ENCODE results near the gene CASP9.

Gene CASP9

DNA sequence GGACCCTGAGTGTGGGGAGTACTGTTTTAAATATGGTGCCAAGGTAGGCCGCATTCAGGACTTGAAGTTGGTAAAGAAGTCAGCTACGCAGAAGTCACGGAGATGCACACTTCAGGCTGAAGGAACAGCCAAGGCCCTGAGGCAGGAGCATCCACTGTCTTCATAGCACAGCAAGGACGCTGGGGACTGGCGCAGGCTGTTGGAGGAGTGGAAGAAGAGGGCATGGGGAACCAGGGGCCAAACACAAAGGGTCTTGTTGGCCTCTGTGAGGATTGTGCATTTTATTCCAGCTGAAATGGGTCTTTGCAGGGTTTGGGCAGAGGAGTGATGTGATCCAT, 19.2 kb upstream of the CASP9 start:
- TF ChIP-seq, protein P1, sequence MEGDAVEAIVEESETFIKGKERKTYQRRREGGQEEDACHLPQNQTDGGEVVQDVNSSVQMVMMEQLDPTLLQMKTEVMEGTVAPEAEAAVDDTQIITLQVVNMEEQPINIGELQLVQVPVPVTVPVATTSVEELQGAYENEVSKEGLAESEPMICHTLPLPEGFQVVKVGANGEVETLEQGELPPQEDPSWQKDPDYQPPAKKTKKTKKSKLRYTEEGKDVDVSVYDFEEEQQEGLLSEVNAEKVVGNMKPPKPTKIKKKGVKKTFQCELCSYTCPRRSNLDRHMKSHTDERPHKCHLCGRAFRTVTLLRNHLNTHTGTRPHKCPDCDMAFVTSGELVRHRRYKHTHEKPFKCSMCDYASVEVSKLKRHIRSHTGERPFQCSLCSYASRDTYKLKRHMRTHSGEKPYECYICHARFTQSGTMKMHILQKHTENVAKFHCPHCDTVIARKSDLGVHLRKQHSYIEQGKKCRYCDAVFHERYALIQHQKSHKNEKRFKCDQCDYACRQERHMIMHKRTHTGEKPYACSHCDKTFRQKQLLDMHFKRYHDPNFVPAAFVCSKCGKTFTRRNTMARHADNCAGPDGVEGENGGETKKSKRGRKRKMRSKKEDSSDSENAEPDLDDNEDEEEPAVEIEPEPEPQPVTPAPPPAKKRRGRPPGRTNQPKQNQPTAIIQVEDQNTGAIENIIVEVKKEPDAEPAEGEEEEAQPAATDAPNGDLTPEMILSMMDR (conservative IDR thresholded peaks at IDR 0.05; ENCODE audit: low read depth) = no peak
- ChIA-PET CTCF (interaction anchor here (0.6 kb wide), 1 partner anchor 1071 kb away, joined by 3 read pairs; no protein-coding TSS in a partner anchor), POLR2A (ENCODE audit: low non-redundant PET) (no interaction called here)
- H3K27ac ChIP-seq = no peak overlapping the region
- DNase-seq (ENCODE audit: low spot score) = no peak

DNA sequence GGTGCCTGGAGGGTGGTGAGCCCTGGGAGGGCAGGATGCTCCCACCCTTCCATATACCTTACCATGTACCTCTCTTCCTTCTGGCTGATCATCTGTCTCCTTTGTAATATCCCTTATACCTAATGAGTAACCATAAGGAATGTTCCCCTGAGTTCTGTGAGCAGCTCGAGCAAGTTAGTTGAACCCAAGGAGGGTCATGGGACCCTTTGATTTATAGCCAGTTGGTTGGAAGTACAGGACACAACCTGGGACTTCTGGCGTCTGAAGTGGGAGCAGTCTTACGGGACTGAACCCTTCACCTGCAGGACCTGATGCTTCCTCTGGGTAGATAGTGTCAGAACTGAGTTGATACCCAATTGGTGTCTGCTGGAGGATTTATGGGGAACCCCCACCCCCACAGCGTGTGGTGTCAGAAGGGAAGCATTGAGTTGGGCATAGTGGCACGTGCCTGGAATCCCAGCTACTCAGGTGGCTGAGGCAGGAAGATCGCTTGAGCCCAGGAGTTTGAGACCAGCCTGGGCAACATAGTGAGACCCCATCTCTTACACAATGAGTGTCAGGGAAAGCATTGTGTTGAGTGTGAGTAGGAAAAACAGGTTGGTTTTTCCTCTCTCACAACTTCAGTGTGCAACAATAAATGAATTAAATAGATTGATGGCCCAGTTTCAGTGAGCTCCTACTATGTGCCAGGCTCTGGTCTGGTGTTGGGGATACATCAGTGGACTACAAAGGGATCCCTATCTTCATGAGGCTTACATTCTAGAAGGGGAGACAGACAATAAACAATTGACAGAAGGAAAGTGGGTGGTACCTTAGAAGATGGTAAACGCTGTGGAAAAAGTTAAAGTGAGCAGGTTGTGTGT, 18.6 kb upstream of the CASP9 start:
- ChIA-PET CTCF (interaction anchor here (0.6 kb wide), 1 partner anchor 1071 kb away, joined by 3 read pairs; no protein-coding TSS in a partner anchor), POLR2A (ENCODE audit: low non-redundant PET) (no interaction called here)
- no peak overlapping the region for H3K27ac ChIP-seq
- TF ChIP-seq, protein P1 (conservative IDR thresholded peaks at IDR 0.05; ENCODE audit: low read depth) = no peak
- no peak for DNase-seq (ENCODE audit: low spot score)

DNA sequence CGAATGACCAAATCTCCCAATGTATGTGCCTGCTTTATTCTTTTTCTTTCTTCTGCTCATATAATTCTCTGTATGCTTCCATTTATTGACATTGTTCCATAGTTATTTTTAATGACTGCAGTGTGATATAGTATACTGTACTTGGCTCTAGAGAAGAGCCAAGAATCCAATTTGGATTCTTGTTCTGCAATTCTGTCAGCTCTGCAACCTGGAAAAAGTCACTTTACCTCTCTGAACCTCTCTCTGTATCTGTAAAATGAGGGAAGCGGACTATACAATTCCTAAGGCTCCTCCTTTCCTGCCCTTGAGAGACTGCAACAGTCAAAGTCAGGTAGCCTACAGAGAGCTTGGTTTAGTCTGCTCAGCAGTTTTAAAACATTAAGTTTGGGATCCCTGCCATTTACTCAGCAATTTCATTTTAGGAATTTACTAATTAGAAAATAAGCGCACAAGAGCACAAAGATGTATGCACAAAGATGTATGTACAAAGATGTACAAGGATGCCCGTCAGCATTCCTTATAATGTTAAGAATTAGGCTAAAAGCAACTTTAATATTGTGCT, 17.3 kb upstream of the CASP9 start:
- POLR2A ChIA-PET (ENCODE audit: low non-redundant PET) = no interaction called here
- DNase-seq (ENCODE audit: low spot score) = no peak
- CTCF ChIA-PET = no interaction called here
- no peak overlapping the region for H3K27ac ChIP-seq
- TF ChIP-seq, protein P1 (conservative IDR thresholded peaks at IDR 0.05; ENCODE audit: low read depth) = no peak

DNA sequence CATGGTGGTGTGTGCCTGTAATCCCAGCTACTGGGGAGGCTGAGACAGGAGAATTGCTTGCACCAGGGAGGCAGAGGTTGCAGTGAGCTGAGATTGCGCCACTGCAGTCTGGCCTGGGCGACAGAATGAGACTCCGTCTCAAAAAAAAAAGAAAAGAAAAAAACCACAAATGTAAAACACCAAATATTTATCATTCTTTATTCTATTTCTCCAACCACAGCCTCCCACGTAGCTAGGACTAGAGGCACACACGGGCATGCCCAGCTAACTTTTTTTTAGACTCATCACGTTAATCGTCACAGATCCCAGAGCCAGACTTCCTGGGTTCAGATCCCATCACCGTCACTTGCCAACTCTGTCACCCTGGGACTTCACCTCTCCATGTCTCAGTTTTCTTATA, 16.2 kb upstream of the CASP9 start:
- ChIA-PET CTCF (no interaction called here), POLR2A (ENCODE audit: low non-redundant PET) (no interaction called here)
- TF ChIP-seq, protein P1 (conservative IDR thresholded peaks at IDR 0.05; ENCODE audit: low read depth) = no peak
- H3K27ac ChIP-seq = peak overlapping the region; percentile 18; the same call in 1 of the 2 replicates
- DNase-seq (ENCODE audit: low spot score) = no peak

DNA sequence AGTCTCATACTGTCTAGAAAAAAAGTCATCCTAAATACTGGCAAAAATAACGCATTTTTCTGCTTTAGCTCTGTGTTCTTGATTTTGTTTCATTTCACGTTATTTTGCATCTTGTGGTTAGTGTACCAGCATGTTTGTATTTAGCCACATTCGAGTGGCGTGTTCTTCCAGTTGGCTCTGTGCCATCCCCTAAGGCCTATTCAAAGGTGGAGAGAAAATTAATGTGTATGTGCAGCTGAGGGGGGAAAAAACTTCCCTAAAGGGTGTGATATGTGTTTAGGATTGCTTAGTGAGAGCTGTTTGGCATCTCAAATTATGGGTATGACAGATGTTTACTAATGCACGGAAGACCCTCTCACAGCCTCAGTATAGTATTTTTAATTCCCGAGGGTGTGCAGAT, 14.8 kb upstream of the CASP9 start:
- CTCF ChIA-PET = no interaction called here
- peak; percentile 13 for DNase-seq (ENCODE audit: low spot score)
- no peak overlapping the region for H3K27ac ChIP-seq
- POLR2A ChIA-PET (ENCODE audit: low non-redundant PET) = no interaction called here
- TF ChIP-seq, protein P1 (conservative IDR thresholded peaks at IDR 0.05; ENCODE audit: low read depth) = no peak

DNA sequence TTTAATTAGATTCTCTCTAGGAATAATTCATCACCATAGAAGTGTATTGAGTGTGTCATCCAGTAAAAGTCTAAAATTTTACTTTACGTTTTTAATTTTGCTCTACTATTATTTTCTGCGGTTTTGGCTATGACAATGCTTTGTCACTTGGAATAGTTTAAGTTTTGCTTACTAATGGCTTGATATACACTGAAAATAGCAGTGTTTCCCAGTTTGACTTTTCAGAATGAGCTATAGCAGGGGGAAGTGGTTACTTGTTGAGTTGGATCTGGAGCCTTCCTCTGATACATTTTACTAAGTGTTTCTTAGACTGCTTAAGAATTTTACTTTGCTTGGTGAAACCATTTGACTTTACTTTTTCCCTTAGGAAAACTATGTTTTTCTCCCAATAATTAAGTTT, 7.7 kb upstream of the CASP9 start:
- no peak overlapping the region for H3K27ac ChIP-seq
- POLR2A ChIA-PET (ENCODE audit: low non-redundant PET) = no interaction called here
- no peak for DNase-seq (ENCODE audit: low spot score)
- TF ChIP-seq, protein P1 (conservative IDR thresholded peaks at IDR 0.05; ENCODE audit: low read depth) = no peak
- CTCF ChIA-PET = no interaction called here
